ENCODE results near the gene HOOK1.
A peak's percentile ranks its signal among the peaks of the same experiment; 100 is the strongest.
"Not testable (repeated sequence)": the region's sequence is repeated elsewhere in the genome, so short reads cannot be mapped to it uniquely, and the experiment has no call there.

Gene HOOK1

GRCh38 chr1:59819566-59820438 is 5.1 kb downstream of the HOOK1 start:
- DNase-seq (ENCODE audit: low read depth in 2 of 2) = no peak

DNA sequence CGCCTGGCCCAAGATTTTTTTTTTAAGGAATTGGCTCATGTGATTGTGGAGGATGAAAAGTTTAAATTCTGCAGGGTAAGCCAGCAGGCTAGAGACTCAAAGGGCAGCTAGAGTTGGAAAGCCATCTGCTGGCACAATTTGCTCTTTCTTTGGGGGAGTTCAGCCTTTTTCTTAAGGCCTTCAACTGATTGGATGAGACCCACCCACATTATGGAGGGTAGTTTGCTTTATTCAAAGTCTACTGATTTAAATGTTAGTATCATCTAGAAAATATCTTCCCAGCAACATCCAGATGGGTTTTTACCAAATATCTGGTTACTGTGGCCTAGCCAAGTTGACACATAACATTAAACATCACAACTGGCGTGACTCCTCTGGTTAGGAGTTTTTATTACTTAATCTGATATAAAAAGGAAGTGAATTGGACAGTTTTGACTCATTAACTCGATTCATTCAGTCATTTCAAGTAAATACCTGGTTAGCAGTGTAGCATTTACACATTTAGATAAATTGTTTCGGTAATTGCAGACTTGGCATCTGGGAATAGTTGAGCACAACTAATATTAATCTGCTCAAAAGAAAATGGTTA is 12.4 kb downstream of the HOOK1 start:
- DNase-seq (ENCODE audit: low read depth in 2 of 2) = no peak

- DNase-seq (ENCODE audit: low read depth in 2 of 2) = no peak
Measured at GRCh38 chr1:59828160-59828559, 13.4 kb downstream of the HOOK1 start.

DNA sequence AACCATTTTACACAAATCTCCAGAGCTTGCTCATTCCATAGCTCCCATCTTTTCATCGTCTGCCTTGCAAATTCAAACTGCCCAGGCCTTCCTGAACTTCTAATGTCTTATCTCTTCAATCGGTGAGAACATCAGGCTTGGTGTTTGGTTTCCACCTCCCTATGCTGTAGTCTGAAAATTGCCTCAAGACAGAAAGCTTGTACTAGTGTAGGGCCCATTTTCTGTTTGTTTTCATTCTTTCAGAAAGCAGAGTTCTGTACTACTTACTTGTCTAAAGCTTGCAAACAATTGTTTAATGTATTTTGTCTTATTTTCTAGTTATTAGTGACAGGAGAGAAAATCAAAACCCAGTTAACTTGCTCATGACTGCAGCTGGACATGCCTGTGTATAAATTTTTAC is 16.8 kb downstream of the HOOK1 start:
- no peak for DNase-seq (ENCODE audit: low read depth in 2 of 2)

DNA sequence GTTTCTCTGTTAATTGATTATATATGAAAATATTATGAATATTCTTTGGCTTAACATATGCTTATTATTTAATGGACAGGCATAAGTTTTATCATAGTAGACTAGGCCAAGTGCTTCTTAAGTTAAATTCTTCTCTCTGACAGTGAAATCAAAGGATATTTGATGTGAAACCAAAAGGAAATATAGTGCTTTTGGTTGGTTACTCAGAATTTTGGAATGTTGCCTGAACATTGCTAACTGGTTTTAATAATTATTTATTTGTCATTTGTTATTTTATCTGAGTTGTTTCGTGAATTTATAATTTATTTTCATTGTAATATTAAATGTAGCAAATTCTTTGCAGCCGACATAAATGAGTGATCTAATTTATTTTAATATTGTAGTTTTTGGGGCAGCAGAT is 18.3 kb downstream of the HOOK1 start:
- DNase-seq (ENCODE audit: low read depth in 2 of 2) = no peak

DNA sequence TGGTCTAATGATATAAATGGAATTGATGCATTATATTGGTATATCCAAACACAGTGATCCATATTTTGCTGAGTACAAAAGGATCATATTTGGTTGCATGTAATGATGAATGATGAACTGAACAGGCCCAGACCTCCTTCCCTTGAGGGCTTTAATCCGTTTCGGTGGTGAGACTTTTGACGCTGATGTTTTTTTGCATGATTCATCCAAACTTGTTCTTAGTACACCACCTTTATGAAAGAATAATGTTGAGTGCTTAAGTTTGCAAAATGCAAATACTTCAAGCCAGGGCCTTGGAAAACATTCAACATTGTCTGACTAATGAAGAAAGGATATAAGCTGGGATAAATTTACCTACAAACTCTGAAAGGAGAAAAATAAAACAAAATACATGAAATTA is 19.2 kb downstream of the HOOK1 start:
- DNase-seq (ENCODE audit: low read depth in 2 of 2) = no peak

GRCh38 chr1:59837857-59838256 is 23.1 kb downstream of the HOOK1 start:
- not testable (repeated sequence) for DNase-seq (ENCODE audit: low read depth in 2 of 2)

DNA sequence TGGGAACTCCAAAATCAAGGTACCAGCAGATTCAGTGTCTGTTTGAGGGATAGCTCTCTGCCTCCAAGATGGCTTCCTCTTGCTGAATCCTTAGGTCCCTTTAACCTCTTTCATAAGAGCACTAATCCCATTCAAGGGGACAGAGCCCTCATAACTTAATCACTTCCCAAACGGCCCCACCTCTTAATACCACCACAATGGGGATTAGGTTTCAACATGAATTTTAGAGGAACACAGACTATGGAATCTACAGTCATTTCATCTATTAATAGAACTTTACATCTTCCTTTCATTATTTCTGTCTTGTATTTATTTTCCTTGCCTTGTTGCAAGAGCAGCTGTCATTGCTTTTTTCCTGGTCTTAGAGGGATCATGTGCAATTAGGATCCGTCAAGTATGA is 30.3 kb downstream of the HOOK1 start:
- no peak for DNase-seq (ENCODE audit: low read depth in 2 of 2)

GRCh38 chr1:59846209-59846894 is 31.6 kb downstream of the HOOK1 start:
- no peak for DNase-seq (ENCODE audit: low read depth in 2 of 2)

- DNase-seq (ENCODE audit: low read depth in 2 of 2) = no peak
Measured at GRCh38 chr1:59846895-59847282, 32.1 kb downstream of the HOOK1 start.

DNA sequence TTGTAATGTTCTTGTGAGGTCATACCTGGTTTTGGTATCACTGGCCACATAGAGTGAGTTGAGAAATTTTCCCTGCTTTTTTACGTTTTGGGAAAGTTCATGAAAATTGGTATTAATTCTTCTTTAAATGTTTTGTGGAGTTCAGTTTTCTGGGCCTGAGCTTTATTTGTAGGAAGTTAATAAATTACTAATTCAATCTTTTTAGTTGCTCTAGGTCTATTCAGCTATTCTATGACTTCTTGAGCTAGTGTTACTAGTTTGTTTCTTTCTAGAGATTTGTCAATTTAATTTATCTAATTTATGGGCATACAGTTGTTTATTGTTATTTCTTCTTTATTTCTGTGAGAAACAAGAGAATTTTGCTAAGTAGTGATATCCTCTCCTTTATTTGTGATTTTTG is 37.4 kb downstream of the HOOK1 start:
- DNase-seq (ENCODE audit: low read depth in 2 of 2) = no peak

- not testable (repeated sequence) for DNase-seq (ENCODE audit: low read depth in 2 of 2)
Measured at GRCh38 chr1:59855297-59855696, 40.5 kb downstream of the HOOK1 start.

- no peak for DNase-seq (ENCODE audit: low read depth in 2 of 2)
Measured at GRCh38 chr1:59856725-59857338, 42.1 kb downstream of the HOOK1 start.

DNA sequence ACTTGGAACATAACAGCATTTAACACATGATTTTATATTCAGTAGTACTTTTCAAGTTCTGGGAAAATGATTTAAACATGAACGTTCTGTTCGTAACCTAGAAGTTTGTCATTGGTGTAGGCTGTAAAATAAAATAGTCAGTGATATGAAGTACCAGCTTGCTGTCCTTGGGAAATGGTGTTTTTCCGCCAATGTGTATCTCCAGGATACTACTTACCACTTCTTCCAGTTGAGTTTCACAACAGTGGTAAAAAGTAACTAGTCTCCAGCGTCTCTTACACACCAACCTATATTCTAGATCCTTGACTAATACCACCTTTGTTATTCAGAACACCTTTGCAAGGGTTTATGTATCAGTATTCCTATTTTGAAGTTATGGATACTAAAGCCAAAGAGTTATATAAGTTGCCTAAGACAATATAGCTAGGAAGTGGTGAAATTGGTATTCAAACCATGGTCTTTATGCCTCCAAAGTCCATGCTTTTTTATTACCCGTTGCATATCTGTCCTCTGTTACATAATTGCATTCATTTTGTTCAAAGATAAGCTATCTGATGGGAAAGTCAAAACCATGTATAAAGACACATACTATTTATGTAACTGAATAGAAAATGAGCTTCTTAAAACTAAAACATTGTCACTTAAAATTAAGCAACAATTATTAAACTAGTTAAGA is 43.1 kb downstream of the HOOK1 start:
- no peak for DNase-seq (ENCODE audit: low read depth in 2 of 2)

- DNase-seq (ENCODE audit: low read depth in 2 of 2) = no peak
Measured at GRCh38 chr1:59866462-59866861, 51.7 kb downstream of the HOOK1 start.

DNA sequence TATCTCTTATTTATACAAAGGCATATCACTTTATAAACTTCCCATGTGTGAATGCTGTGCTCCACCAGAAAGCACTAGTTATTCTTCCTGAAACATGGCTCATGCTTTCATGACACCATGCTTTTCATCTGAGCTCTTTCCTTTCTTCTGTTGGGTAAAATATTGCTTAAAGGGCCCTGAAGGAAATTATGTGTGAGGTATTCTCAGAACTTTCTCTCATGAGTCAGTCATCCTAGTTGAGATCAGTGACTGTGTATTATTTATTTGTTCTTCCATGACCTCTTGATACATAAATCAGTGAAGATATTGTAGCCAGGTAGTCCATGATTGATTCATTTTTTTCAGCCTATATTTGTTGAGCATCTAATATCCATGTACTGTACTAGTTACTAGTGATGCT is 57.0 kb downstream of the HOOK1 start:
- no peak for DNase-seq (ENCODE audit: low read depth in 2 of 2)

GRCh38 chr1:59877108-59877682 is 62.4 kb downstream of the HOOK1 start:
- no peak for DNase-seq (ENCODE audit: low read depth in 2 of 2)

GRCh38 chr1:59878370-59878769 is 63.6 kb downstream of the HOOK1 start:
- DNase-seq (ENCODE audit: low read depth in 2 of 2) = no peak

GRCh38 chr1:59879574-59879973 is 64.8 kb downstream of the HOOK1 start:
- DNase-seq (ENCODE audit: low read depth in 2 of 2) = peak; percentile 12 to 25

GRCh38 chr1:59879996-59880505 is 65.3 kb downstream of the HOOK1 start:
- DNase-seq (ENCODE audit: low read depth in 2 of 2) = no peak

GRCh38 chr1:59880735-59881134 is 66.0 kb downstream of the HOOK1 start:
- DNase-seq (ENCODE audit: low read depth in 2 of 2) = no peak
